Neural cell (in vitro differentiated cells): ENCODE data around the gene ZNF503.

Source experiments
- CTCF ChIP-seq: fragments of 450-650 bp; IDR thresholded peaks from 2 replicates; pipeline ENCODE4 v1.5.1; 2014; ENCODE audit warnings: antibody characterized with exemption, mild to moderate bottlenecking, moderate library complexity; ENCODE audit not compliant: poor library complexity, severe bottlenecking
- EP300 ChIP-seq: fragments of 450-650 bp; conservative IDR thresholded peaks from 2 replicates; pipeline ENCODE4 v1.6.1; 2014; ENCODE audit warnings: antibody characterized with exemption, mild to moderate bottlenecking, moderate library complexity; ENCODE audit not compliant: poor library complexity, severe bottlenecking
- EZH2 ChIP-seq: fragments of 200-600, 300-800 bp; shearing (Covaris generic), sonication (generic); IDR thresholded peaks from 2 replicates; pipeline ENCODE4 v1.6.1; 2014; ENCODE audit warnings: antibody characterized with exemption, low read length, borderline replicate concordance, mild to moderate bottlenecking; ENCODE audit not compliant: insufficient read depth, poor library complexity, severe bottlenecking
- MXI1 ChIP-seq: fragments of 450-650 bp; conservative IDR thresholded peaks from 2 replicates; pipeline ENCODE4 v1.6.1; 2014; ENCODE audit warnings: antibody characterized with exemption, mild to moderate bottlenecking; ENCODE audit not compliant: poor library complexity, severe bottlenecking
- POLR2AphosphoS5 ChIP-seq: IDR thresholded peaks from 2 replicates; pipeline ENCODE4 v1.6.1; 2012
- RAD21 ChIP-seq: fragments of 450-650 bp; conservative IDR thresholded peaks from 2 replicates; pipeline ENCODE4 v1.6.1; 2014; ENCODE audit warnings: antibody characterized with exemption, mild to moderate bottlenecking, moderate library complexity
- REST ChIP-seq: IDR thresholded peaks from 2 replicates; pipeline ENCODE4 v1.6.1; 2012; ENCODE audit warnings: borderline replicate concordance
- SMC3 ChIP-seq: fragments of 450-650 bp; conservative IDR thresholded peaks from 2 replicates; pipeline ENCODE4 v1.6.1; 2014; ENCODE audit warnings: antibody characterized with exemption, mild to moderate bottlenecking, moderate library complexity; ENCODE audit not compliant: poor library complexity
- TAF1 ChIP-seq: IDR thresholded peaks from 2 replicates; pipeline ENCODE4 v1.6.1; 2012; ENCODE audit warnings: low read depth

- TF ChIP-seq POLR2AphosphoS5 (no peak), EZH2 (no peak), CTCF (no peak), RAD21 (no peak), EP300 (no peak), REST (peak; percentile 31), MXI1 (no peak), TAF1 (no peak), SMC3 (no peak)
These were observed 5.5 kb downstream of the ZNF503 start for GRCh38 chr10:75395932-75396630.
